AG04450 (cell line): ENCODE results near the gene ABHD1. TPM values are rescaled to one million over a fixed set of nuclear protein-coding genes. Genes with fewer than 3 reads are reported as not detected.
"Not testable (repeated sequence)": the region's sequence is repeated elsewhere in the genome, so short reads cannot be mapped to it uniquely, and the experiment has no call there.

ENCODE experiments used
- CTCF ChIA-PET: fragments of 300-600, 350-600 bp; formaldehyde crosslinking; extraction: SDS; loops from one replicate; lab custom pipeline; 2022; ENCODE audit warnings: antibody characterized with exemption, inconsistent platforms; lab: Charles Lee
- POLR2A ChIA-PET: fragments of 350-600 bp; formaldehyde crosslinking; extraction: SDS; loops from one replicate; lab custom pipeline; 2021; ENCODE audit warnings: antibody characterized with exemption, inconsistent platforms; lab: Yijun Ruan, JAX
- DNase-seq: peaks from one replicate; pipeline ENCODE4 v3.0.0-alpha.2; 2011; ENCODE audit warnings: low read depth, low spot score
- H3K27ac ChIP-seq: one replicate; pipeline ENCODE4 v1.5.1; 2012; ENCODE audit warnings: low read depth, low read length, control low read depth
- H3K27me3 ChIP-seq: one replicate; pipeline ENCODE4 v1.6.0; 2012; ENCODE audit warnings: low read length; ENCODE audit not compliant: control insufficient read depth, insufficient read depth
- H3K4me3 ChIP-seq: 2 replicates; pipeline ENCODE4 v1.5.1; 2011; ENCODE audit warnings: mild to moderate bottlenecking, low read depth, low read length, control low read depth
- H3K9me3 ChIP-seq: 2 replicates; pipeline ENCODE4 v1.5.1; 2012; ENCODE audit warnings: low read length; ENCODE audit not compliant: control insufficient read depth, insufficient read depth
- CTCF ChIP-seq: IDR thresholded peaks from 2 replicates; pipeline ENCODE4 v1.5.1; 2011; ENCODE audit warnings: low read depth, low read length, control low read depth, inconsistent platforms
- polyA plus RNA-seq: library from polyadenylated mRNA; depleted of rRNA; stranded (reverse); fragments of >200 nt; gene quantifications from 2 replicates; pipeline ENCODE4 v1.2.3, GENCODE V29; 2011

Gene ABHD1
- polyA plus RNA-seq, 1 experiment, result 0.10 TPM

GRCh38 chr2:27111392-27112078 lies 12.1 kb upstream of the ABHD1 start:
- DNase-seq, H3K4me3 ChIP-seq, H3K27ac ChIP-seq, H3K9me3 ChIP-seq, POLR2A ChIA-PET, CTCF ChIA-PET: not testable (repeated sequence)
- peaks cover 23% of the 10 kb centered on the region for H3K27me3 ChIP-seq

GRCh38 chr2:27115519-27115918 lies 8.1 kb upstream of the ABHD1 start:
- Histone ChIP-seq H3K4me3 (no peak overlapping the region), H3K27me3 (peaks cover 41% of the 10 kb centered on the region), H3K9me3 (no peaks in the 10 kb centered on the region), H3K27ac (no peak overlapping the region)
- CTCF ChIA-PET, result no interaction called here
- POLR2A ChIA-PET, result no interaction called here
- no peak for TF ChIP-seq CTCF
- no peak for DNase-seq

- ChIA-PET CTCF (interaction anchor here (0.6 kb wide), 1 partner anchor 20 kb away, joined by 3 read pairs; no protein-coding TSS in a partner anchor), POLR2A (no interaction called here)
- no peak for DNase-seq
Measured at GRCh38 chr2:27117995-27118524, 5.6 kb upstream of the ABHD1 start.

GRCh38 chr2:27118525-27119329 lies 4.9 kb upstream of the ABHD1 start, which contains the start of gene CGREF1:
TSS of gene CGREF1 (minus strand) at chr2:27119128. CDS start at chr2:27104366, 14,762 bp downstream.
- ChIA-PET CTCF (interaction anchor here (0.6 kb wide), 1 partner anchor 14 kb away, joined by 4 read pairs; no protein-coding TSS in a partner anchor), POLR2A (no interaction called here)
- Histone ChIP-seq H3K27ac (no peak within 1 kb of the TSS), H3K4me3 (peak within 1 kb of the TSS; percentile 50), H3K9me3 (no peaks in the 10 kb centered on the region; the same call in 1 of the 2 replicates), H3K27me3 (peaks cover 51% of the 10 kb centered on the region)
- no peak for DNase-seq
- TF ChIP-seq CTCF, result no peak

More at GRCh38 chr2:27117995-27118524, 5.6 kb upstream of the ABHD1 start:
- Histone ChIP-seq H3K27me3 (peaks cover 50% of the 10 kb centered on the region), H3K27ac (no peak overlapping the region), H3K4me3 (peak overlapping the region; percentile 49), H3K9me3 (no peaks in the 10 kb centered on the region)
- TF ChIP-seq CTCF, result no peak

- POLR2A ChIA-PET, DNase-seq, H3K27ac ChIP-seq, H3K9me3 ChIP-seq: not testable (repeated sequence)
- Histone ChIP-seq H3K4me3 (peak overlapping the region; percentile 50), H3K27me3 (peaks cover 53% of the 10 kb centered on the region)
- CTCF ChIA-PET, result interaction anchor here (0.6 kb wide), 1 partner anchor 13 kb away, joined by 4 read pairs; no protein-coding TSS in a partner anchor
Measured at GRCh38 chr2:27119330-27119670, 4.3 kb upstream of the ABHD1 start.
